ENCODE results near the gene TMEM135. TPM values are rescaled to one million over a fixed set of nuclear protein-coding genes. Genes with fewer than 3 reads are reported as not detected.

Gene TMEM135
- polyA plus RNA-seq, 1 of the 3 experiments (the other 2 are of a cell fraction), result 3.0 TPM

DNA sequence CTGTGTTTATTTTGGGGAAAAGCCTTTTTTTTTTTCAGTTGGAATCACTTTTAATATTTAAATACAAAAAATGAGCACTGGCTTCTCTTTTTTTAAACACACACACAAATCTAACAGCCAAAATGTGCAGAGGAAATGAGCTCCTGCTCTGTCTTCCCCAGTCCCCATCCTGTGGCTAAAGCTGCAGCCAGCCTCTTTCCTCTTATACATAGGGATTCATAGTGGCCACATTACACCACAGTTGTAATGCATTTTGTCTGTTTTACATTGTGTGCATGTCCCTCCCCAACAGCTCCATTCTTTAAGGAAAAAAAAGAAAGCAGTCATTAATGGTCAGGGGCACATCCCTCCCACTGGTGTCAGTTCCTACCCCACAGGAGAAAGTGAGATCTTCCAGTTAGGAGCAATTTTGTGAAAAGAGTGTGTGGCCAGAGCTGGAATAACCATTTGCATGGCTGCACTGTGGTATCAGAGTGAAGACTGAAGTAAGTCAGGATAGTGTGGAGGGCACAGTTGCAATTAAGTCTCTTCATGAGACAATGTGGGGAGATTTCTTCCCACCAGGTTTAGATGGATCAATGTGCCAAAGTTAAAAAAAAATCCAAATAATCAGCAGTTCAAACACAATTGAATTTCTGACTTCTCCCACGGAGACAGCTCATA is 220.6 kb downstream of the TMEM135 start (continued):
- TF ChIP-seq MXI1 (IDR thresholded peaks at IDR 0.05; ENCODE audit: low read depth, low read length) (no peak), TCF12 (IDR thresholded peaks at IDR 0.05) (no peak), ELF1 (IDR thresholded peaks at IDR 0.05) (no peak), JUND (IDR thresholded peaks at IDR 0.05) (no peak), MEF2A (IDR thresholded peaks at IDR 0.05; ENCODE audit: borderline replicate concordance, low read depth) (no peak), POLR2AphosphoS5 (IDR thresholded peaks at IDR 0.05; ENCODE audit: low read depth, low read length) (no peak), EZH2phosphoT487 (IDR thresholded peaks at IDR 0.05; ENCODE audit: borderline replicate concordance, low read depth) (no peak)
- TF ChIP-seq, protein P1, sequence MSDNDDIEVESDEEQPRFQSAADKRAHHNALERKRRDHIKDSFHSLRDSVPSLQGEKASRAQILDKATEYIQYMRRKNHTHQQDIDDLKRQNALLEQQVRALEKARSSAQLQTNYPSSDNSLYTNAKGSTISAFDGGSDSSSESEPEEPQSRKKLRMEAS (IDR thresholded peaks at IDR 0.05; ENCODE audit: low read depth), result no peak
- TF ChIP-seq, protein P2, sequence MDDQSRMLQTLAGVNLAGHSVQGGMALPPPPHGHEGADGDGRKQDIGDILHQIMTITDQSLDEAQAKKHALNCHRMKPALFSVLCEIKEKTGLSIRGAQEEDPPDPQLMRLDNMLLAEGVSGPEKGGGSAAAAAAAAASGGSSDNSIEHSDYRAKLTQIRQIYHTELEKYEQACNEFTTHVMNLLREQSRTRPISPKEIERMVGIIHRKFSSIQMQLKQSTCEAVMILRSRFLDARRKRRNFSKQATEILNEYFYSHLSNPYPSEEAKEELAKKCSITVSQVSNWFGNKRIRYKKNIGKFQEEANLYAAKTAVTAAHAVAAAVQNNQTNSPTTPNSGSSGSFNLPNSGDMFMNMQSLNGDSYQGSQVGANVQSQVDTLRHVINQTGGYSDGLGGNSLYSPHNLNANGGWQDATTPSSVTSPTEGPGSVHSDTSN (IDR thresholded peaks at IDR 0.05), result no peak

DNA sequence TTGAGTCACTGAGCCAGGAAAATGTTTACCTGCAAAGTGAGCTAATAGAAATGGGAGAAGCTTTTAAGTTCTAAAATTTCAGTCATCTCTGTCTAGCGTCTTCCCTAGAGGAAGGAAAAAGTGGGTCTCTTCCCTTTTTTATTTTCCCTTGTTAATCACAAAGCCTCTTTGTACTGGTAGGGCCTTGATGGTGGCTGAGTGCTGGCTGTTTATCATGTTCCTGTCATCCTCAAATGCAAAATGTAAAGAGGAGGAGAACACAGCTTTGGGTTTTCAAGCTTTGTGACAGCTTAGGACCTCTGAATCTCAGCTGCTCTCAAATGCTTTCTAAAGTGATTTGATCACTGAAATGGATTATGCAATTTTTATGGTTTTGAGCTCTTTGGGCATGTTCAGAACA is 222.0 kb downstream of the TMEM135 start:
- DNase-seq, result no peak
- Histone ChIP-seq H2AFZ (ENCODE audit: low read depth) (no peak overlapping the region), H3K4me3 (ENCODE audit: low read depth in 2 of 2, low read length in 1 of 2) (no peak overlapping the region), H3K4me1 (ENCODE audit: control insufficient read depth in 1 of 2, insufficient read depth in 2 of 2, low read depth in 1 of 2, low read length in 1 of 2) (peaks cover 0 to 37% of the 10 kb centered on the region in 2 experiments; a peak in 2 of 4 replicates), H3K79me2 (ENCODE audit: insufficient read depth) (no peaks in the 10 kb centered on the region), H3K36me3 (replicated peaks in 1 of 2; ENCODE audit: control insufficient read depth in 1 of 2, insufficient read depth in 2 of 2, low read length in 1 of 2) (no peaks in the 10 kb centered on the region), H3K9ac (no peak overlapping the region), H3K9me2 (no peaks in the 10 kb centered on the region), H3K4me2 (no peak overlapping the region), H3K9me3 (no peaks in the 10 kb centered on the region), H3F3A (replicated peaks; ENCODE audit: insufficient read depth) (peaks cover 10% of the 10 kb centered on the region), H3K27ac (ENCODE audit: low read depth in 2 of 2, low read length in 1 of 2) (no peak overlapping the region), H3K27me3 (ENCODE audit: insufficient read depth) (no peaks in the 10 kb centered on the region), H4K20me1 (ENCODE audit: insufficient read depth) (no peaks in the 10 kb centered on the region)
- POLR2A ChIA-PET, result no interaction called here
- 96% methylated on average over 1 of the region's 1 CpG for WGBS (ENCODE audit: low lambda C conversion rate)
- no peak for TF ChIP-seq NFIC (IDR thresholded peaks at IDR 0.05; ENCODE audit: borderline replicate concordance)
- no peak for TF ChIP-seq RFX5 (IDR thresholded peaks at IDR 0.05; ENCODE audit: low read length)
- CTCF ChIA-PET, result interaction anchor here (0.9 to 1.1 kb wide), 2 partner anchors 15 to 74 kb away, joined by 3 to 4 read pairs; no protein-coding TSS in a partner anchor

DNA sequence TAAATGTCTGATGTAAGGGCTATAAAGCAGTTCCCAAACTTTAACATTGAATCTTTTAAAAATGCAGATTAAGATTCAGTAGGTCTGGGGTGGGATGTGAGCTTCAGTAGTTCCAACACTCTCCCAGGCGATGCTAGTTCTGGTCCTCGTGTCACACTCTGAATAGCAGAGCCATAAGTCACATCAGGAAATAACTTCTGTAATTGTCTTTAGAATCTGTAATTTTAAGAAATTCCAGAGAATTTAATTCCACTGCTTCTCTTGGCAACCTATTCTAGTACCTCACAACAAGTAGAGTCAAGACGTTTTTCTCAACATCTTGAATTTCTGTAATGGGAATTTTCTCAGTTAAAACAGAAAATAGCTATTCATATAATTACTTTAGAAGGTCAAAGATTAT is 223.1 kb downstream of the TMEM135 start:
- 52% methylated on average over 3 of the region's 3 CpGs for WGBS (ENCODE audit: low lambda C conversion rate)
- peaks cover 0 to 48% of the 10 kb centered on the region in 2 experiments; a peak in 2 of 4 replicates for H3K4me1 ChIP-seq (ENCODE audit: control insufficient read depth in 1 of 2, insufficient read depth in 2 of 2, low read depth in 1 of 2, low read length in 1 of 2)
- CTCF ChIA-PET, result no interaction called here

More for the DNA sequence above, 223.1 kb downstream of the TMEM135 start:
- H3K27me3 ChIP-seq (ENCODE audit: insufficient read depth), result no peaks in the 10 kb centered on the region
- H3K79me2 ChIP-seq (ENCODE audit: insufficient read depth), result no peaks in the 10 kb centered on the region
- POLR2A ChIA-PET, result no interaction called here
- TF ChIP-seq MEF2A (IDR thresholded peaks at IDR 0.05; ENCODE audit: borderline replicate concordance, low read depth) (no peak), GATA2 (CRISPR knock-in tag; IDR thresholded peaks at IDR 0.05) (no peak), RXRA (IDR thresholded peaks at IDR 0.05; ENCODE audit: borderline replicate concordance, low read depth) (no peak), SIN3A (IDR thresholded peaks at IDR 0.05; ENCODE audit: borderline replicate concordance, low read depth, low read length) (no peak), RCOR1 (IDR thresholded peaks at IDR 0.05; ENCODE audit: low read length) (no peak), RAD21 (IDR thresholded peaks at IDR 0.05; ENCODE audit: low read length) (no peak), FOSL2 (IDR thresholded peaks at IDR 0.05; ENCODE audit: borderline replicate concordance, low read depth) (no peak)
- TF ChIP-seq, protein P3, sequence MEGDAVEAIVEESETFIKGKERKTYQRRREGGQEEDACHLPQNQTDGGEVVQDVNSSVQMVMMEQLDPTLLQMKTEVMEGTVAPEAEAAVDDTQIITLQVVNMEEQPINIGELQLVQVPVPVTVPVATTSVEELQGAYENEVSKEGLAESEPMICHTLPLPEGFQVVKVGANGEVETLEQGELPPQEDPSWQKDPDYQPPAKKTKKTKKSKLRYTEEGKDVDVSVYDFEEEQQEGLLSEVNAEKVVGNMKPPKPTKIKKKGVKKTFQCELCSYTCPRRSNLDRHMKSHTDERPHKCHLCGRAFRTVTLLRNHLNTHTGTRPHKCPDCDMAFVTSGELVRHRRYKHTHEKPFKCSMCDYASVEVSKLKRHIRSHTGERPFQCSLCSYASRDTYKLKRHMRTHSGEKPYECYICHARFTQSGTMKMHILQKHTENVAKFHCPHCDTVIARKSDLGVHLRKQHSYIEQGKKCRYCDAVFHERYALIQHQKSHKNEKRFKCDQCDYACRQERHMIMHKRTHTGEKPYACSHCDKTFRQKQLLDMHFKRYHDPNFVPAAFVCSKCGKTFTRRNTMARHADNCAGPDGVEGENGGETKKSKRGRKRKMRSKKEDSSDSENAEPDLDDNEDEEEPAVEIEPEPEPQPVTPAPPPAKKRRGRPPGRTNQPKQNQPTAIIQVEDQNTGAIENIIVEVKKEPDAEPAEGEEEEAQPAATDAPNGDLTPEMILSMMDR (IDR thresholded peaks at IDR 0.05), result no peak
- H3F3A ChIP-seq (replicated peaks; ENCODE audit: insufficient read depth), result peaks cover 21% of the 10 kb centered on the region
- H3K9ac ChIP-seq, result no peak overlapping the region
- no peak overlapping the region for H3K4me2 ChIP-seq
- no peaks in the 10 kb centered on the region for H3K9me3 ChIP-seq
- H2AFZ ChIP-seq (ENCODE audit: low read depth), result no peak overlapping the region
- DNase-seq, result no peak
- H3K9me2 ChIP-seq, result no peaks in the 10 kb centered on the region
- no peaks in the 10 kb centered on the region for H3K36me3 ChIP-seq (replicated peaks in 1 of 2; ENCODE audit: control insufficient read depth in 1 of 2, insufficient read depth in 2 of 2, low read length in 1 of 2)
- H4K20me1 ChIP-seq (ENCODE audit: insufficient read depth), result no peaks in the 10 kb centered on the region
- no peak overlapping the region for H3K27ac ChIP-seq (ENCODE audit: low read depth in 2 of 2, low read length in 1 of 2)
- H3K4me3 ChIP-seq (ENCODE audit: low read depth in 2 of 2, low read length in 1 of 2), result no peak overlapping the region

Measured in SK-N-SH (cell line).